SIG-M5 (cell line): Measurements from ENCODE around the gene SLC43A2.
"Not testable (repeated sequence)": the region's sequence is repeated elsewhere in the genome, so short reads cannot be mapped to it uniquely, and the experiment has no call there.

Experiments used
- DNase-seq: peaks from one replicate; lab custom pipeline; 2025; lab: John Stamatoyannopoulos, UW

SLC43A2 gene

DNA sequence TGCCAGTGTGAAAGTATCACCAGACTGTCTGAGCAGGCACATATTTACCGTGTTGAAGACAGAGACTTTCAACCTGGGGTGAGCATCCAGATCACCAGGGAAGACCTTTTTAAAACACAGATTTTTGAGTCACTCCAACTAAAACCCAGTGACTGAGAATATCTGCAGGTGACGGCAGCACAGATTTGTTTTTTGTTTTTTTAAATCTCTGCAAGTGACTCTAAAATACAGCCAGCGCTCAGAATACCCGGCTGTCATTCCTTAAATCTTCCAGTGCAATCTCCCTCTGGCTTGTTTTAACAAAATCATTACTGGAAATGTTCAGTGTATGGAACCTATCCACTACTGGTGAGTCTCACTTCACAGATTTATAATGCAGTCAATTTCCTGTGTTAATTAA, 92.9 kb downstream of the SLC43A2 start:
- DNase-seq = no peak

DNA sequence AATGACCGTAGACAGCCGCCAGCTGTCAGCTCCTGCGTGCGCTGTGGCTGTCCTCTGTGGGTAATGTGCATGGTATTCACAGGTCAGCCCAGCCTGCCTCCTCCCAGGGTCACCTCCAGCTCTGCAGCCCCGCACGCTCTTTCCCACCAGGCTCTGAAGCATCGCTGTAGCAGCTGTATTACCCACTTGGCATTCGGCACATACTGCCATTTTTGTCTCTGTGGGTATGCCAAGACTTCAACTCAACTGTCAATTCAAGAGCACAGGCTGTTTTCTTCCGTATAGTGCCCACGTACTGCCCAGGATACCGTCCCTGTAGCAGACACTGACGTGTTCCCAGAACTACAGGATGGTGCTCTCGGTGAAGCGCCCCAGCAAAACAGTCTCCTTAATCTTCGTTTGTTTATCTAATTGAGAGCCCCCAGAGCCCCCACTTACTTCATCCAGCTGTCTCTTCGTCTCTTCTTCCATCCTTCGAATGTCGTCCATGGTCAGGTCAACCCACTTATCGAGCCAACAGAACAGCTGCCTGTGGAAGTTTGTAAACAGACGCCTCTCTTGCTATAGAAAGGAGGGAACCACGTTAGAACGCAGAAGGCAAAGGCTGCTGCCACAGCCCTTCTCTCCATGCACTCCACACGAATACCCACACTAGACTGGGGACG, 94.8 kb downstream of the SLC43A2 start:
- DNase-seq = no peak

DNA sequence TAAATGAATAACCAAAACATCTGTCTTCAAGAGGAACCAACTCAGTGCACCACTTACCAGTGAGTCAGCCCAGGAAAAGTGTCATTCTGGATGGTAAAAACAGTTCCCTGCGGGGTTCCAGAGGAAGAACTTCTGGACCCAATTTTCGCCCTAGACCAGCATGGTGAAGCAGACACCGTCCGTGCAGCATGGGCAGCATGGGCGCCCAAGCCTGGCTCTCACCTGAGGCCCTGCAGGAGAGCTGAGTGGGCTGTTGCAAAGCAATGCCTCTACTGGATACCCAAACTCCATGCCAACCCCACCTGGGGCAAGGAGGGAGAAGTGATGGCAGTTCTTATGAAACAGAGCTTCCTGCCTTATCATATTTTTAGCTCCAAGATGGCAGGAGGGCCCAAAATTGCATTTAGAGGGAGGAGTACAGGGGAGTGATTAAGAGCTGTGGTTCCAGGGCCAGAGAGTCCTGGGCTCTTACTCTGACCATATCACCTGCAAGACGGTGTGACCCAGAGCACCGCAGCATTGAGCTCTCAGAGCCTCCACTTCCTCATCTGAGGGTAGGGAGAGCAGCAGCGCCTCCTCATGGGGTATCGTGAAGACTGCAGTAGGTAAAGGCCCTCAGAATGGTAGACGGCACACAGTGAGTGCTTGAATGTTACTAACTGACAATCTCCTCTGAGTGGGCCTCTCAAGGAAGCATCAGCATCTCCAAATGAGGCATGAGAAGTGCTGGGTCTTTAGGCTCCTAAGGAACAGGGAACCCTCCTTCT, 95.6 kb downstream of the SLC43A2 start:
- no peak for DNase-seq

DNA sequence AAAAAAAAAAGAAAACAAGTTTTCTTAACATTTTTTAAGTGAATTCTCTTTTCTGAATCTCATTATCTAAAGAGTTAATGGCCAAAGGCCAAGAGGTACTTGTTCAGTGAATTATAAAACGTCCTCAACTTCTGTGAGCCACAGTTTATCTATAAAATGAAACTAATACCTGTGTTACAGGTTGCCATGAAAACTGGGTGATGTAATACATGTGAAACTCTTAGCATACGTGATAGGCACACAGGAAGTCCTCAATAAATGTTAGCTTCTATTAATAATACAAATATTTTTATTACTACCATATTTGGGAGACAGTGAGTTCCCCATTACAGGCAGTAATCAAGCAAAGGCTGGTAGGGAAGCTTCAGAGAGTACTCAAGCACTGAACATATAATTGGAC, 98.8 kb downstream of the SLC43A2 start:
- DNase-seq = no peak

DNA sequence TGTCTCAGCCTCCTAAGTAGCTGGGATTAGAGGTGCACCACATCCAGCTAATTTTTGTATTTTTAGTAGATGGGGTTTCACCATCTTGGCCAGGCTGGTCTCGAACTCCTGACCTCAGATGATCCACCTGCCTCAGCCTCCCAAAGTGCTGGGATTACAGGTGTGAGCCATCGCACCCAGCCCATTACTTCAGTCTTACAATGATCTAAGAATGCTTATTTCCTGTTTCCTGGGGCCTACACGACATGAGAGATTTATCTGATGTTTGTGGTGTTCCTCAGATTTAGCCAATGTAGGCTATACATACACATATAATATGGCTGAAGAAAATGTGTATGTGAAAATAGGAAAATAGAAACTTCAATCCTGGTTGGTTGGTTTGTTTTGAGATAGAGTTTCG, 101.8 kb downstream of the SLC43A2 start:
- DNase-seq = not testable (repeated sequence)

DNA sequence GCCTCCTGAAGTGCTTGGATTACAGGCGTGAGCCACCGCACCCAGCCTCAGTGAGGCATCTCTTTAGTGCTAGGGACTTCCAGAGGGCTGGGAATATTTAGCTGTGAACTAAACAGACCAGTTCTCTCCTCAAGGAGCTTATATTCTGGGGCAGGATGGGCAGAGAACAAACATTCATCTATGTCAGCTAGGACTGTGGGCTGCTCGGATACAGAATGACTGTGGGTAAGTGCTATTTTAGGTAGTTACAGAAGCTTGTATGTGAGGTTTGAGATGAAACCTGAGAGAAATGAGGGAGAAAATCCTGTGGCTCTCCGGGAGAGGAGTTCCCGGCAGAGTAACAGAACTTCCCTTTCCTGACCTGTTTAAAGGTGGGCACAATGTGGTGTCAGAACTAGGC, 106.0 kb downstream of the SLC43A2 start:
- DNase-seq = no peak

DNA sequence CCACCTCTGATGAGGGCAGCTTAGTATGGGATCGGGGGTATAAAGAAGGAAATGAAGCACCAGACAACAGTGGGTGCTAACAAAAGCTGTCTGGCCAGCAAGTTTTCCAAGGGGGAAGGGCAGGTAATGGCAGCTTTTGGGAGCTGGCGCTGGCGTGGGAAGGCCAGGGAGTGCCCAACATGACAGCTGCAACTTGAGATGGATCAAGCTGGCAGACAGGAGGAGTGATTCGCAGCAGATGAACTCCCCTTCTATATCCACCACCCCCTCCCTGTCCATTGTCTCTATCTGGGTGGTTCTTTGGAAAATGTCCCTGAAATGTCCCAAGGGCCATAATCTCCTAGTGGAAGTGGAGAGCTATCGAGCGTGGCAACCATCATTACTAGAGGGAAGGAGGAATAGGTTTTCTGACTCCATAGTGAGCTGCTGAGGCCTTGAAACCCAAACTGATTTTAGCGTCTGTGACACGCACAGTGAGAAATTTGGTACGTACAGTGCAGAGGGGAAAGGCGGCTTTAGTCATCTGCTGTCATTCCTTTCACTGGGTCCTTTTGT, 107.5 kb downstream of the SLC43A2 start:
- no peak for DNase-seq

DNA sequence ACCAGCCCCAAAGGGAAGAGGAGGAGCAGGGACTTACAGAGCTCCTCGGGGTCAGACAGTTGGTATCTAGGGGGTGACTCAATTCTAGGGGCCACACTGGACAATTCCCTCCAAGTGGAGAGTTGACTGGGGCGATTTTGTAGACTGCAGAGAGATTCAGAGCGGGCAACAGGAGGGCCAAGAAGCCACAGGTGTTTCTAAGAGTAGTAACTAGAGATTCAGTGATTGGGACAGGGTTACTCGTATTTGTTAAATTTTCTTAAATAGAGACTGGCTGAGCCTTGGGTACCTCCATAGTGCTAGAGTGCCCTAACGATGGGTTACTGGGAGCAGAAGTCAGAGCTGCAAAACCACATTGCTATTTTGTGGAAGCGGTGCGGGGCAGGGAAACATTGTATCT, 109.0 kb downstream of the SLC43A2 start:
- DNase-seq = no peak
